GM10266 (cell line): ENCODE results near the gene TRIM62.

Experiments used
- DNase-seq: peaks from one replicate; pipeline ENCODE4 v3.0.0; 2012; ENCODE audit errors: extremely low spot score
- TF ChIP-seq, protein P1 (sequence below): IDR thresholded peaks from 2 replicates; pipeline ENCODE4 v1.5.1; 2012; ENCODE audit warnings: mild to moderate bottlenecking, low read depth; ENCODE audit not compliant: control insufficient read depth, insufficient read depth; ENCODE audit errors: missing control alignments

Gene TRIM62

DNA sequence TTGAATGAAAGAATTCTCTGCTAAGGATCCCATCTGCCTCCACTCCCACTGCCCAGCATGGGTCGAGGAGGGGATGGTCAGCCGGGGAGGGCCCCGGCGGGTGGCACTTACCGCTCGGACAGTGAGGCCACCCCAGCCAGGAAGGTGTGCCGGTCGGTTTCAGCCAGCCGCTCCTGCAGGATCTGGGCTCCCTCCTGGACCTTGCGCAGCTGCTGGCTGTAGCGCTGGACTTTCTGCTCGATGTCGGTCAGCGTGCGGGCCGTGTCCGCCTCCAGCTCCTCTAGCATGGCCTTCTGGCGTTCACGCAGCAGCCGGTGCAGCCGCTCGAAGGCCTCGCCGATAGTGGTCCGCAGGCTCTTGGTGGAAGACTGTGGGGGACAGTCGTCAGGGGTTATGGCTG, 22.3 kb downstream of the TRIM62 start:
- no peak for DNase-seq
- TF ChIP-seq, protein P1, sequence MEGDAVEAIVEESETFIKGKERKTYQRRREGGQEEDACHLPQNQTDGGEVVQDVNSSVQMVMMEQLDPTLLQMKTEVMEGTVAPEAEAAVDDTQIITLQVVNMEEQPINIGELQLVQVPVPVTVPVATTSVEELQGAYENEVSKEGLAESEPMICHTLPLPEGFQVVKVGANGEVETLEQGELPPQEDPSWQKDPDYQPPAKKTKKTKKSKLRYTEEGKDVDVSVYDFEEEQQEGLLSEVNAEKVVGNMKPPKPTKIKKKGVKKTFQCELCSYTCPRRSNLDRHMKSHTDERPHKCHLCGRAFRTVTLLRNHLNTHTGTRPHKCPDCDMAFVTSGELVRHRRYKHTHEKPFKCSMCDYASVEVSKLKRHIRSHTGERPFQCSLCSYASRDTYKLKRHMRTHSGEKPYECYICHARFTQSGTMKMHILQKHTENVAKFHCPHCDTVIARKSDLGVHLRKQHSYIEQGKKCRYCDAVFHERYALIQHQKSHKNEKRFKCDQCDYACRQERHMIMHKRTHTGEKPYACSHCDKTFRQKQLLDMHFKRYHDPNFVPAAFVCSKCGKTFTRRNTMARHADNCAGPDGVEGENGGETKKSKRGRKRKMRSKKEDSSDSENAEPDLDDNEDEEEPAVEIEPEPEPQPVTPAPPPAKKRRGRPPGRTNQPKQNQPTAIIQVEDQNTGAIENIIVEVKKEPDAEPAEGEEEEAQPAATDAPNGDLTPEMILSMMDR, result no peak

DNA sequence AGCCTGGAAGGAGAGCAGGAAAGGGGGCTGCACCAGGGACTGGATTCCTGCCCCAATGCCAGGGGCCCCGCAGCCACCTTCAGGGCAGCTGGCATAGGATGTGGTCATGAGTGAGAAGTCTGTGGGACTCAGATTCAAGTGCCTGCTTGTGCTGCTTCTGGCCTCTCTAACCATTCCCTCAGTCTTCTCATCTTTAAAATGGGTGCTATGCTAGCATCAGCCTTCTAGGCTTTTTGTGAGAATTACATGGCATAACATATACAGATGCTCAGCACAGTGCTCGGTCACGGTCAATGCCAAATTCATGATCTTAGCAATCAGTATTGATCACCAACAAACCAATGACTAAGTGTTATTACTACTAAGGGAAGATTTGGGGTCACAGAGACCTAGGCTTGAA, 23.5 kb downstream of the TRIM62 start:
- no peak for DNase-seq
- TF ChIP-seq, protein P1, result no peak

DNA sequence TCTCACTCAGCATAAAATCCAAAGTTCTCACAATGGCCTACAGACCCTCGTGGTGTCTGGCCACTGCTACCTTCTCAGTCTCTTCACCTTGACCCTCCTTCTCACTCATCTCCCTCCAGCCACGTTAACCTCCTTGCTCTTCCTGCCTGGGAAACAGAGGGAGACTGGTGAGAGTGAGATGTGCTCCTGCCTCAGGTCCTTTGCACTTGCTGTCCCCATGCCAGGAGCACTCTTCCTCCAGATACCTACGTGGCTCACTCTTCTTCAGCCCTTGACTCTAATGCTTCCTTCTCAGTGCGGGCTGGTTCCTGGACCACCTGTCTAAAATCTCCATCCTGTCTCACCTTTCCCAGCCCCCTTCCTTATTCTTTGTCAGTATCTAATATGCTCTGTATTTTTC, 24.7 kb downstream of the TRIM62 start:
- TF ChIP-seq, protein P1, result no peak

DNA sequence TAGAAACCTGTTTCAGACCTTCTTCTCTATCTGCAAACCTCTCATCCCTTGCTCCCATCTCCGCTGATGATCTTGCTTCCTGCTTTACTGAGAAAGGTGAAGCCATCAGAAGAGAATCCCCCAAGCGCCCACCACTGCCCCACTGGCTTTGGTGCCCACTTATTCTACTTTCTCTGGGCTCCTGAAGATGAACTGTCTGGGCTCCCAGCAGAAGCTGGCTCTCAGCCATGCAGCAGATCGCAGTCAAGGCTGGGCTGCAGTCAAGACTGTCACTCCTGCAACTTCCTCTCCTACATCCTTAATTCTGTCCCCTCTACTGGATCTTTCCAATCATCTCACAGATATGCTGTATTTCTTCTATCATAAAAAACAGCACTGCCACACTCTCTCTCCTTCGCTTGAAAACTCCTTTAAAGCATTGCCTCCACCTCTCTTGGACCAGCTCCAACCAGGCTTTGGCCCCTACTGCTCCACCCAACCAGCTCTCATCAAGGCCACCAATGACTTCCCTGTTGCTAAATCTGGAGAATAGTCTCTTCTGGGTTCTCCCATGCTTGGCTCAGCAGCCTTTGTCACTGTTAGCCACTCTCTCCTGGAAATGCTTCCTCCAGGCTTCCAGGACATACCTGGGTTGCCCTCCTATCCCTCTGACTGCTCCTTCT, 25.8 kb downstream of the TRIM62 start:
- DNase-seq, result no peak
- TF ChIP-seq, protein P1, result no peak

More for the DNA sequence above, 24.7 kb downstream of the TRIM62 start:
- DNase-seq, result no peak

DNA sequence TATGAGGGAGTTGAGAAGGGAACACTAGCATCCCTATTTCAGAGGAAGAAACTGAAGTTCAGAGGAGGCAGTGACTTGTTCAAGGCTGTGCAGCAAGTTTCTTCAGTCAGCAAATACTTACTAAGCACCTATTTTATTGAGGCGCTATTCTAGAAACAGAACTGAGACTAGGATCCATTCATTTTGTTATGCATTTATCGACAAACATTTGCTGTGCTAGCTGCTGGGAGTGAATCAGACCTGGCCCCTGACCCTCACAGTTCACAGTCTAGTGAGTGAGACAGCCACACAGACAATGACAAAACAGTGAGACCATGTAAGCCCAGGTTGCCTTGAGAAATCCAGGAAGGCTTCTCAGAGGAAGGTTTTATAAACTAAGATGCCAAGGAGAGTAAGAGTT, 28.2 kb downstream of the TRIM62 start:
- DNase-seq, result no peak
- TF ChIP-seq, protein P1, result no peak

DNA sequence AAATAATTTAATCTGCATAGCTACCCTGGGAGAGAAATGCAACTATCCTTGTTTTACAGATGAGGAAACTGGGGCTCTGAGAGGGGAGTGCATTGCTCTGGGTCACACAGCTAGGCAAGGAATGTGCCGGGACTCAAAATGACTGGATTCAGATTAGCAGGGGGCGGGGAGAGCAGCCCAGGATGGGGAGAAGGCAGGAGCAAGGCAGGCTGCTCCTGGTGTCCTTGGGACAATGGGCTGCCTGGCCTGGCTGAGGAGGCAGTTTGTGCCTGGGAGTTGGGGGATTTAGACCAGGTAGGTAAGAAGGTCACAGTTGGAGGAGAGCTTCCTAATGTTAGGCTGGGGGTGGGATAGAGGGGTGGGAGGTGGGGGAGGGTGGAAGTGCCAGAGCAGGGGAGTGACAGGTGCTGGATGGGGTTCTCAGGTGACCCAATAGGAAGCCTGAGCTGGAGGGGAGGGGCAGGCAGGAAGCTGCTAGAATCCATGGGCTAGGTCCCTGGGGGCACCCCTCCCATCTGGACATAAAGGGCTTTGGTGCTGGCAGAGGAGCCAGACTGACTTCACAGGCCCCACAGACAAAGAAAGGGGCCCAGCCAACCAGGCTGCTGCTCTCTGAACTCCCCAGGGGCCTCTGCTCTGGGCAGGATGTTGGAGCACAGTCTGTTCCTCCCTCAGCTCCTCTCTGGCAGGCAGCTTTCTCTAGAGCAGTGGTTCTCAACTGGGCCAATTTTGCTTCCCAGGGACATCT, 29.0 kb downstream of the TRIM62 start:
- no peak for DNase-seq

More for the DNA sequence above, 29.0 kb downstream of the TRIM62 start:
- TF ChIP-seq, protein P1, result no peak
